Right renal cortex interstitium (tissue), 3 donors: ENCODE measurements around the gene MILR1. TPM values are rescaled to one million over a fixed set of nuclear protein-coding genes. Genes with fewer than 3 reads are reported as not detected.

Experiments used
- polyA plus RNA-seq, 3 donors: library from polyadenylated mRNA; unstranded; fragments of 120-200 nt; gene quantifications; one replicate each; pipeline ENCODE4 v1.2.1, GENCODE V29; 2013; ENCODE audit not compliant: insufficient read length in 3 of 3

The MILR1 gene
- polyA plus RNA-seq, 3 donors, result 1.7 to 3.3 (median 3.2) TPM

Other genes starting within 250 kb of the MILR1 start
- gene TEX2, start 185.9 kb upstream of the MILR1 start, polyA plus RNA-seq, result 10 to 100 TPM; 26.0 to 26.9 (median 26.2) TPM
- gene PECAM1, start 58.3 kb upstream of the MILR1 start, polyA plus RNA-seq, result 100 to 1,000 TPM; 118 to 136 (median 129) TPM
- 10 to 100 TPM; 26.6 to 30.7 (median 28.3) TPM for gene POLG2, start 47.9 kb downstream of the MILR1 start, polyA plus RNA-seq
- 100 to 1,000 TPM; 758 to 936 (median 903) TPM for gene DDX5, start 57.2 kb downstream of the MILR1 start, polyA plus RNA-seq
- 10 to 100 TPM; 84.0 to 93.8 (median 90.2) TPM for gene CEP95, start 57.9 kb downstream of the MILR1 start, polyA plus RNA-seq
- 10 to 100 TPM; 35.6 to 39.6 (median 36.6) TPM for gene SMURF2, start 213.2 kb downstream of the MILR1 start, polyA plus RNA-seq